Muscle layer of duodenum (tissue), 2 donors: ENCODE data around the gene PSAP.
"Not testable (repeated sequence)": the region's sequence is repeated elsewhere in the genome, so short reads cannot be mapped to it uniquely, and the experiment has no call there.

ENCODE experiments used
- H3K27ac ChIP-seq: one replicate; pipeline ENCODE4 v1.7.0; 2013; ENCODE audit warnings: mild to moderate bottlenecking, low read length
- H3K27me3 ChIP-seq: one replicate; pipeline ENCODE4 v1.7.0; 2013; ENCODE audit warnings: low read depth, mild to moderate bottlenecking, control low read depth, low read length
- H3K36me3 ChIP-seq, 2 donors: one replicate each; pipeline ENCODE4 v1.7.0; 2013; ENCODE audit warnings: low read length in 2 of 2, control low read depth in 1 of 2, mild to moderate bottlenecking in 1 of 2; ENCODE audit not compliant: insufficient read depth in 2 of 2, control insufficient read depth in 1 of 2
- H3K4me1 ChIP-seq, 2 donors: one replicate each; pipeline ENCODE4 v1.7.0; 2013; ENCODE audit warnings: low read length in 2 of 2, mild to moderate bottlenecking in 2 of 2, control low read depth in 1 of 2, moderate library complexity in 1 of 2; ENCODE audit not compliant: insufficient read depth in 2 of 2, control insufficient read depth in 1 of 2
- H3K4me3 ChIP-seq, 2 donors: one replicate each; pipeline ENCODE4 v1.7.0; 2013; ENCODE audit warnings: low read length in 2 of 2, low read depth in 1 of 2, mild to moderate bottlenecking in 1 of 2
- H3K9me3 ChIP-seq, 2 donors: one replicate each; pipeline ENCODE4 v1.7.0; 2013; ENCODE audit warnings: low read length in 2 of 2, control low read depth in 1 of 2, mild to moderate bottlenecking in 1 of 2; ENCODE audit not compliant: control insufficient read depth in 1 of 2
- donor health status: healthy.

The PSAP gene

DNA sequence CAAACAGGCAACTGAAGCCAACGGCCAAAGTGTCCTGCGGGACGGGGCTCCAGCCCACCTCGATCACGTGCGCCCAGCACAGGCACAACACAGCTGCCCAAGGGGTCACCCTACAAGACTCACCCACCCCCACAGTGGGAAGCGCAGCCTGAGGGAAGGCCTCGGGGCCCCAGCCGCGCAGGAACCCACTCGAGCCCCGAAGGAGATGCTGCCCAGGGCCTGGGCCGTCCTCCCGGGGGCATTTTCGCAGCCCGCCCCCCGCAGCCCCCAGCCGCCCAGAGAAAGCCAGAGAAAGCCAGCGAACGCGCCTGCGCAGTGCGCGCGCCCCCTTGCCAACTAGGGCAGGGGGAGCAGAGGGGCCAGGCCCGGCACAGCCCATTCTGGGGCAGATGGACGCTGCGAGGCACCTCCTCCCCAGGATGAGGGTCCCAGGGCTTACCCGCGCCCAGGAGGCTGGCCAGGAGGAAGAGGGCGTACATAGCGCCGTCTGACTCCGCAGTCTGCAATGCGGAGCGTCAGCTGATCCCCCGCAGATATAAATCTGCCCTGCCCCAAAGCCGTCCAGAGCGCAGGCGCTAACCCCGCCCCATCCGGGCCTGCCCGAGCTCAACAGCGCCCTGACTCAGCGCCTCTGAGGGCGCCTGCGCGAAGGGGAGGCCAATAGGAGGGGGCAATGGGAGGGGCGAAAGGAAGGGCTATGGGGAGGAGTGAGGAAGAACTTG, at the start of gene PSAP:
TSS of gene PSAP (minus strand) at position 509 of the 722 bp plus-strand sequence. CDS start at position 479, 30 bp downstream.
- Histone ChIP-seq H3K4me1 (peaks cover 12 to 32% of the 10 kb centered on the region in 2 donors), H3K27ac (peak within 1 kb of the TSS; percentile 92), H3K27me3 (no peaks in the 10 kb centered on the region), H3K36me3 (peaks cover 0 to 3% of the 10 kb centered on the region in 2 donors), H3K9me3 (no peaks in the 10 kb centered on the region), H3K4me3 (peak within 1 kb of the TSS; percentile 95)

DNA sequence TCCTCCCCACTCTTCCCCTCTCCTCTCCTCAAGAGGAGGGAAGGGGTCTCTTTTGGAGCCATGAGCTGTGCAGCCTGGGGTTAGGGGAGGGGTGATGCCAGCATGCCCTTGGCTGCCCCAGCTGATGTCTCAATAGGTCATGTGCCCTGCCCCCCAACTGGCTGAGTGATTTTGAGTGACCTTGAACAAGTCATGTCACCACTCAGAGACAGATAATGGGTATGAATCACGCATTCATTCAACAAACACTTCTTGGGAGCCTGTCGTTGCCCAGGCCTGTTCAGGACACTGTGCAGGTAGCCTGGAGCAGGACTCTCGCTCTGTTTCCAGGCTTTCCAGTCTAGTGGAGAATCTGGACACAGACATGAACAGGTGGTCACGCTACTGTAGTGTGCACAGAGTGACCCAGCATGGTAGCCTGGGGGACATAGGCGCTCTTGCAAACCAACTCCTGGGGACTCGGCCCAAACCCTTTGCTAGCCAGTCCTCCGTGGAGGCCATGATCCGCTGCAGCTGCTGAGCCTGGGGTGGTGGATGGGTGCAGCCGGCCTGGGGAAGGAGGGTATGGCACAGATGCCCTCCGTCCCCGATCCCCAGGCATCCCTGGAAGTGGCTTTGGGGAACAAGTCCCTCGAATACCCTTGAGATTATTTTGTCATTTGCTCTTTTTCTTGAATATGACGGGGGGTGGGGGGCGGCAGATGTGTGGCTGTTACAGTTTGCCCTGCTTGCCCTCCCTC, 49.6 kb upstream of the PSAP start:
- H3K36me3 ChIP-seq, result no peaks in the 10 kb centered on the region
- H3K4me1 ChIP-seq, result no peaks in the 10 kb centered on the region
- no peak overlapping the region for H3K27ac ChIP-seq
- no peaks in the 10 kb centered on the region for H3K9me3 ChIP-seq
- no peaks in the 10 kb centered on the region for H3K27me3 ChIP-seq
- no peak overlapping the region for H3K4me3 ChIP-seq

DNA sequence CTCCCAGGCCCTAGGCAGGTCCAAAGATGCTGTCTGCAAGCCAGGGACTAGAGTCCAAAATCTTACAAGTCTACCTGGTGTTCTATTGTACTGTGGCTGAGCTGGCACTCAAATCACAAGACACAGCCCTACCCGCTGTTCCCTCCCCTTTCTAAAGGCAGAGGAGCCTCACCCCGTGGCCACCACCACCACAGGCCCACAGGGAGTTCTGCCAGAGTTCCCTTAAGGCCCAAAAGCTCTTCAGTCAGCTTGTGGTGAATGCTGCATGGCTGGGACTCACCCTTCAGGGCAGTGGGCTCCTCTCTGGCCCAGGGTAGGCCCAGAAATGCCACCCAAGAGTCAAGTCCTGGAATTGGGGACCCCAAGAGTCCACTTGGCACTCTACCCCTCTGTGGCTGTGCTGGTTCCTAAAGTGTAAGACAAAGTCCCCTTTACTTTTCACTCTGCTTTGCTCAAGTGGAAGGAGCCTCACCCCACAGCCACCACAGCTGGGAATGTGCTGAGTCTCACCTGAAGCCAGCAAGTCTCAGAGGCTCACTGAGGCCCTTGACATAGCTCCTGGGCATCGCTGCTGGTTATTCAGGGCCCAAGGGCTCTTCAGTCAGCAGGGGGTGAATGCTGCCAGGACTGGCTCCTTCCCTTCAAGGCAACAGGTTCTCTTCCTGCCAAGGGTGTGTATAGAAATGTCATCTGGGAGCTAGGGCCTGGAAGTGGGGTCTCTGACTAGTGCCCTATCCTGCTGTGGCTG, 48.8 kb upstream of the PSAP start:
- Histone ChIP-seq H3K27ac (no peak overlapping the region), H3K27me3 (no peaks in the 10 kb centered on the region), H3K36me3 (no peaks in the 10 kb centered on the region), H3K4me1 (no peaks in the 10 kb centered on the region), H3K4me3 (no peak overlapping the region), H3K9me3 (no peaks in the 10 kb centered on the region)

DNA sequence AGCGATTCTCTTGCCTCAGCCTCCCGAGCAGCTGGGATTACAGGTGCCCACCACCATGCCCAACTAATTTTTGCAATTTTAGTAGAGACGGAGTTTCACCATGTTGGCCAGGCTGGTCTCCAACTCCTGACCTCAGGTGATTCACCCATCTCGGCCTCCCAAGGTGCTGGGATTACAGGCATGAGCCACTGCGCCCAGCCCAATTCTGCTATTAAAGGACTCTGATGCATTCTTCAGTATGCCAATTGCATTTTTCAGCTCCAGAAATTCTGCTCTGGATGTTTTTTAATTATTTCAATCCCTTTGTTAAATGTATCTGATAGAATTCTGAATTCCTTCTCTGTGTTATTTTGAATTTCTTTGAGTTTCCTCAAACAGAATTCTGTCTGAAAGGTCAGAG, 47.3 kb upstream of the PSAP start:
- H3K27ac ChIP-seq, H3K9me3 ChIP-seq: not testable (repeated sequence)

DNA sequence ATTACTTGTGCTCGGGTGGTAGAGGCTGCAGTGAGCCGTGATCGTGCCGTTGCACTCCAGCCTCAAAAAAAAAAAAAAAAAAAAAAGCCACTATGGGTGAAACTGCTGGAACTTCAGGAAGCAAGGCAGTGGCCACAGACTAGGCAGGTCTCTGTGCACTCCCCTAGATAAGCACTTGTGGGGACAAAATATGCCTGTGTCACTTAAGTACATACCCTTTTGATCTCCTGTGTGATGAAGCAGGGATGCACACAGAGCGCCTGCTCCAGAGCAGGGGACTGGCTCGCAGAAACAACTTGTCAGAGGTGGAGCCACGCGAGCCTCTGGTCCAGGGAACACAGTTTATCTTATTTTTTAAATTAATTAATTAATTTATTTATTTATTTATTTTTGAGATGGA, 42.9 kb upstream of the PSAP start:
- Histone ChIP-seq H3K4me1 (no peaks in the 10 kb centered on the region), H3K9me3 (no peaks in the 10 kb centered on the region), H3K4me3 (no peak overlapping the region), H3K36me3 (no peaks in the 10 kb centered on the region), H3K27ac (no peak overlapping the region), H3K27me3 (no peaks in the 10 kb centered on the region)

More for the DNA sequence above, 47.3 kb upstream of the PSAP start:
- not testable (repeated sequence) for H3K36me3 ChIP-seq, H3K27me3 ChIP-seq, H3K4me3 ChIP-seq, H3K4me1 ChIP-seq

DNA sequence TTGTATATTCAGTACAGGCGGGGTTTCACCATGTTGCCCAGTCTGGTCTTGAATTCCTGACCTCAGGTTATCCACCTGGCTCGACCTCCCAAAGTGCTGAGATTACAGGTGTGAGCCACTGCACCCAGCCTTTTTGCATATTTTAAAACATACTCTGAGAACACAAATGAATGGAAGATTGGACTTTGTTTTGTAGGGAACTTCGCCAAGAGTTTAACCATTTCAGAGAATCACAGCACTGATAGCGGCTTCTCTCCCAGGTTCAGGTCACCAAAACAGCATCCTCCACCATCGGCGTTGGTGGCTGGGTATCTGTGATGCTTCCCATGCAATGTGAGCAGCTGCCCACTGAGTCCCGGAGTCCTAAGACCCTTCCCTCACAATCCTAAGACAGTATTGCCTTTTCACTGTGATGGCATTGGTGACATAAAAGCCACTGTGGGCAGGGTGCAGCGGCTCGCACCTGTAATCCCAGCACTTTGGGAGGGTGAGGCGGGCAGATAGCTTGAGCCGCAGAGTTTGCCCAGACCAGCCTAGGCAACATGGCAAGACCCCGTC, 42.3 kb upstream of the PSAP start:
- peaks cover 0 to under 1% of the 10 kb centered on the region in 2 donors for H3K4me1 ChIP-seq
- no peak overlapping the region for H3K27ac ChIP-seq
- no peaks in the 10 kb centered on the region for H3K36me3 ChIP-seq
- H3K4me3 ChIP-seq, result no peak overlapping the region
- no peaks in the 10 kb centered on the region for H3K9me3 ChIP-seq
- H3K27me3 ChIP-seq, result no peaks in the 10 kb centered on the region

DNA sequence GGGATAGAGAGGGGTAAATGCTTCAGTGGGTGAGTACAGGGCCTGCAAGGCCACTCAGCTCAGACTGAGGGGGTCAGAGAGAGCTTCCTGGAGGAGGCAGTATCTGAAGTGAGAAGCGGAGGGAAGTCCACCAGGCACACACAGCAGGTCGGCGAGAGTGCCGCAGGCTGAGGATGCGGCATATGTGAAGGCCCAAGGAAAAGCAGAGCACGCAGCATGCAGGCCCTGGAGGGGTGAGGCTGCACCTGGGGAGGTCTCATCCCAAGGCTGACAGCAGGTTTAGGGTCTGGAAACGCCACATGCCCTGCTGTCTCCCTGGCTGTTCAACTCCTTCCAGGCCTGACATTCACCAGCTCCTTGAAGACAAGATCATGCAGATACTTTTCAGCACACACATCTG, 40.4 kb upstream of the PSAP start:
- no peak overlapping the region for H3K4me3 ChIP-seq
- no peaks in the 10 kb centered on the region for H3K27me3 ChIP-seq
- no peaks in the 10 kb centered on the region for H3K36me3 ChIP-seq
- no peaks in the 10 kb centered on the region for H3K9me3 ChIP-seq
- peaks cover 0 to 5% of the 10 kb centered on the region in 2 donors for H3K4me1 ChIP-seq
- H3K27ac ChIP-seq, result no peak overlapping the region

DNA sequence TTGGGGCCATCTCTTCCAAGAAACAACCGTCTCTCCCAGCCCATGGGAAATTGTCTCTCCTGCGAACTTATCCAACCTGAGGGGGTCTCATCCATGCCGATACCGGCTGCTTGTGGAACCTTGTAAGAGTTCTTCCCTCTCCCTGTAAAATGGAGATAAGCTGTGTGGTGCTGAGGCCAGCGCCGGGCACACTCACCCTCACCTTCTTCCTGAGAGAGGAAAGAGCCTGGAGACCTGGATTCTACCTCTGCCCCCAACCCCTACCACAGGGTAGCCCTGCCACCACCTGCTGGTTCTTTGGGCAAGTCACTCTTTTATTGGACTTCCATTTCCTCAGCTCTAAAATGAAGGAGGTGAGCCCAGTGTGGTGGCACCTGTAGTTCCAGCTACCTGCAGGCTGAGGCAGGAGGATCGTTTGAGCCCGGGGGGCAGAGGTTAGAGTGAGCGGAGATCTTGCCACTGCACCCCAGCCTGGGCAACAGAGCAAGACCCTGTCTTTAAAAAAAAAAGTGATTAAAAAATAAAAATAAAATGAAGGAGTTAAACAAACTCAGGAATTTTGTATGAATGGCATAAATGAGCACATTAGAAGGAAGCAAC, 38.4 kb upstream of the PSAP start:
- Histone ChIP-seq H3K4me3 (peak overlapping the region; percentile 69 to 71), H3K27ac (peak overlapping the region; percentile 91), H3K36me3 (no peaks in the 10 kb centered on the region), H3K4me1 (peaks cover 0 to 5% of the 10 kb centered on the region in 2 donors), H3K27me3 (no peaks in the 10 kb centered on the region), H3K9me3 (no peaks in the 10 kb centered on the region)

DNA sequence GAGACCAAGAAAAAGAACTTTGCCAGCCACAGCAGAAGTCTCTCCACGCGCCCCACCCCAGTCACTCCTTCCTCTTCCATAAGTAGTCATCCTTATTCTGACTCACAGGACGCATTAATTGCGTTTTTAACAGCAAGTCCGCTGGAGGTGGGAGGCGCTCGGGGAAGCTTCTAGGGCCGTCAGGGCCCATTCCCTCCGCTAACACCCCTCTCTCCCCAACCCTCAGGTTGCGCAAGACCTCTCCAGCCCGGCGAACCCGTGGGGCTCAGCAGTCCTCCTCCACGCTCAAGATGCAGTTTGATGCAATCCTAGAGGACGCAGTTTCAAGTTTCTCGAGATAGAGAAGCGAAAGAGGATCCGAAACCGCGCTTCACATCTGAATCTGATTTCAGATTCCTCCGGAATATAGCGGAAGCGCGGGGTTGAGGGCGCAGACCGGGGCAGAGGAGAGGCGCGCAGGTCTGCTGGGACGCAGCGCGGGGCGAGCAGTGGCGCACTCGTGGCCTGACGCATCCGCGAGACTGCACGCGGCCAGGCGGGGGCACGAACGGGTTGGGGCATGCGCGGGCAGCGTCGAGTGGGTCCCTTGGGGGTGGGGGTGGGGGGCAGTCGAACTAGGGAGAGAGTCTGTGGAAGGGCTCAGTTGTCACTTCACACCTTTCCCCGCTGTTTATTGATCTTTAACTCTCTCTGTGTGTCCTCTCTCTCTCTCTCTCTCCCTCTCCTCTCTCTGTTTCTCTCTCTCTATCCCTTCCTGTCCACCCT, 37.8 kb upstream of the PSAP start:
- Histone ChIP-seq H3K4me1 (peaks cover 0 to 5% of the 10 kb centered on the region in 2 donors), H3K27me3 (no peaks in the 10 kb centered on the region), H3K27ac (peak overlapping the region; percentile 91)

DNA sequence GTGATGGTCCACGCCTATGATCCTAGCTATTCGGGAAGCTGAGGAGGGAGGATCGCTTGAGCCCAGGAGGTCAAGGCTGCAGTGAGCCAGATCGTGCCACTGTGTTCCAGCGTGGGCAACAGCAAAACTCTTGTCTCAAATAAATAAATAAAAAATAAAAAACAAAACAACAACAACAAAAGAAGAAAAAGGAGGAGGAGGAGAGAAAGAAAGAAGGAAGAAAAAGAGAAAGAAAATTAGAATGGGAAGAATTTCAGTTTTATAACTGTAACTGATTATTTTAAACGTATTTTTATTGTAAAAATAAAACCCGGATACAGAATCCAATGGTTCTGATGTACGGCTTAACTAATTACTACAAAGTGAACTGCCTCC, 37.2 kb upstream of the PSAP start:
- H3K36me3 ChIP-seq, result no peaks in the 10 kb centered on the region
- H3K4me1 ChIP-seq, result peaks cover 0 to 5% of the 10 kb centered on the region in 2 donors
- peak overlapping the region; percentile 69 to 71 for H3K4me3 ChIP-seq
- no peaks in the 10 kb centered on the region for H3K27me3 ChIP-seq
- H3K27ac ChIP-seq, result peak overlapping the region; percentile 91
- H3K9me3 ChIP-seq, result no peaks in the 10 kb centered on the region

More for the DNA sequence above, 37.8 kb upstream of the PSAP start:
- no peaks in the 10 kb centered on the region for H3K36me3 ChIP-seq
- no peaks in the 10 kb centered on the region for H3K9me3 ChIP-seq
- peak overlapping the region; percentile 69 to 71 for H3K4me3 ChIP-seq
